OCI-M2 (cell line): ENCODE measurements around the gene ZDHHC3.
"Not testable (repeated sequence)": the region's sequence is repeated elsewhere in the genome, so short reads cannot be mapped to it uniquely, and the experiment has no call there.

Experiments used
- DNase-seq: peaks from one replicate; lab custom pipeline; 2025; ENCODE audit not compliant: unreplicated experiment; lab: John Stamatoyannopoulos, UW

ZDHHC3 gene

GRCh38 chr3:44966795-44967278, 9.1 kb downstream of the ZDHHC3 start:
- no peak for DNase-seq

GRCh38 chr3:44965165-44965564, 10.8 kb downstream of the ZDHHC3 start:
- DNase-seq = no peak

GRCh38 chr3:44963571-44964325, 12.2 kb downstream of the ZDHHC3 start:
- DNase-seq = no peak

- no peak for DNase-seq
Measured at GRCh38 chr3:44962621-44963393, 13.2 kb downstream of the ZDHHC3 start.

- no peak for DNase-seq
Measured at GRCh38 chr3:44961888-44962287, 14.1 kb downstream of the ZDHHC3 start.

- DNase-seq = no peak
Measured at GRCh38 chr3:44960387-44961026, 15.5 kb downstream of the ZDHHC3 start.

GRCh38 chr3:44958386-44958785, 17.6 kb downstream of the ZDHHC3 start:
- DNase-seq = no peak

GRCh38 chr3:44957986-44958385, 18.0 kb downstream of the ZDHHC3 start:
- DNase-seq = no peak

- no peak for DNase-seq
Measured at GRCh38 chr3:44955917-44956316, 20.1 kb downstream of the ZDHHC3 start.

GRCh38 chr3:44954962-44955361, 21.0 kb downstream of the ZDHHC3 start:
- DNase-seq = no peak

- no peak for DNase-seq
Measured at GRCh38 chr3:44954304-44954703, 21.7 kb downstream of the ZDHHC3 start.

- no peak for DNase-seq
Measured at GRCh38 chr3:44952689-44953088, 23.3 kb downstream of the ZDHHC3 start.

GRCh38 chr3:44950275-44950734, 25.7 kb downstream of the ZDHHC3 start:
- no peak for DNase-seq

GRCh38 chr3:44949770-44950169, 26.2 kb downstream of the ZDHHC3 start:
- not testable (repeated sequence) for DNase-seq

- no peak for DNase-seq
Measured at GRCh38 chr3:44948239-44948638, 27.7 kb downstream of the ZDHHC3 start.

- no peak for DNase-seq
Measured at GRCh38 chr3:44942202-44942921, 33.6 kb downstream of the ZDHHC3 start.

GRCh38 chr3:44939581-44940036, 36.4 kb downstream of the ZDHHC3 start:
- no peak for DNase-seq

GRCh38 chr3:44932986-44933944, 42.7 kb downstream of the ZDHHC3 start:
- no peak for DNase-seq

- no peak for DNase-seq
Measured at GRCh38 chr3:44932271-44932670, 43.7 kb downstream of the ZDHHC3 start.

GRCh38 chr3:44931791-44932190, 44.2 kb downstream of the ZDHHC3 start:
- no peak for DNase-seq
